Heart left ventricle (tissue), 16 donors: ENCODE measurements around the gene CACNA1E. TPM values are rescaled to one million over a fixed set of nuclear protein-coding genes. Genes with fewer than 3 reads are reported as not detected.

Experiments used
- ATAC-seq, 4 donors: fragments of 200-7000 bp; cut with Tn5 transposase; one replicate each; pipeline ENCODE4 v1.9.1; 2020 to 2022; ENCODE audit warnings: moderate library complexity in 4 of 4, mild to moderate bottlenecking in 3 of 4, moderate number of reproducible peaks in 1 of 4
- DNase-seq, 5 donors: peaks; one replicate each; pipeline ENCODE4 v3.0.0-alpha.2; 2020
- H3K27ac ChIP-seq, 12 donors: fragments of 200-600 bp; sonication (generic) in 4 of 12; one replicate each; pipeline versions ENCODE4 v1.5.0 to v1.8.0; 2016 to 2022; ENCODE audit warnings: mild to moderate bottlenecking in 2 of 12
- H3K27me3 ChIP-seq, 9 donors: fragments of 200-600 bp; sonication (generic) in 2 of 9; one replicate each; pipeline versions ENCODE4 v1.5.1 to v1.8.0; 2016 to 2022; ENCODE audit warnings: mild to moderate bottlenecking in 3 of 9
- H3K36me3 ChIP-seq, 9 donors: fragments of 200-600 bp; sonication (generic) in 2 of 9; one replicate each; pipeline versions ENCODE4 v1.5.0 to v1.8.0; 2018 to 2022; ENCODE audit warnings: mild to moderate bottlenecking in 2 of 9
- H3K4me1 ChIP-seq, 12 donors: fragments of 200-600 bp; sonication (generic) in 4 of 12; one replicate each; pipeline versions ENCODE4 v1.5.0 to v1.8.0; 2016 to 2022; ENCODE audit warnings: mild to moderate bottlenecking in 3 of 12
- H3K4me3 ChIP-seq, 12 donors: fragments of 200-600 bp; sonication (generic) in 4 of 12; one replicate each; pipeline versions ENCODE4 v1.5.0 to v1.8.0; 2017 to 2022; ENCODE audit warnings: mild to moderate bottlenecking in 9 of 12, moderate library complexity in 4 of 12
- H3K9me3 ChIP-seq, 12 donors: fragments of 200-600 bp; sonication (generic) in 4 of 12; one replicate each; pipeline versions ENCODE4 v1.5.0 to v1.8.0; 2016 to 2022; ENCODE audit warnings: mild to moderate bottlenecking in 1 of 12
- POLR2A ChIP-seq, 2 donors: fragments of 450-650 bp; IDR thresholded peaks; one replicate each; pipeline ENCODE4 v1.6.1; 2017; ENCODE audit warnings: antibody characterized with exemption in 2 of 2, mild to moderate bottlenecking in 2 of 2, moderate library complexity in 2 of 2
- WGBS, 4 donors: extraction: QIAGEN DNeasy Blood & Tissue Kit in 2 of 4; methylation state at CpG; one replicate each; pipeline versions ENCODE4 v1.1.5 to v1.1.7; 2013 to 2018; 5-methylcytosine and 5-hydroxymethylcytosine counted together
- intact Hi-C, 10 donors: fragments of 100-400 bp; cut with DNase I; formaldehyde crosslinking; loops; one replicate each; pipeline versions ENCODE4 v1.11.1 to v1.14.2; 2022
- polyA plus RNA-seq, 2 donors: library from polyadenylated mRNA; stranded (reverse); fragments of 200-250 nt; gene quantifications; one replicate each; pipeline ENCODE4 v1.2.3, GENCODE V29; 2013
- total RNA-seq, 9 donors: library from RNA; depleted of rRNA in 2 of 9; stranded (reverse); fragments of >200 nt in 2 of 9; fragmentation: NEBNext Ultra II Directional in 3 of 9; extraction: Animal tissue kit (Norgen Biotek cat#: 25700) in 3 of 9; gene quantifications; one replicate each; pipeline versions ENCODE4 v1.1.0 to v1.2.4, GENCODE V29; 2016 to 2023
- TF ChIP-seq, protein P1 (sequence below), 12 donors: fragments of 200-600 bp; sonication (generic) in 4 of 12; IDR thresholded peaks; one replicate each; pipeline versions ENCODE4 v1.5.0 to v1.8.0; 2018 to 2022; ENCODE audit warnings: antibody characterized with exemption in 12 of 12, mild to moderate bottlenecking in 5 of 12
- donor health status: ischemic (EF 13 %, LVEDD 7.1; RV severe dilation, severe dysfunction).
- donor health status: healthy with polysubstance abuse.
- donor health status: DM: no; HTN: yes; CAD: no.
- donor health status: DM: no; HTN: no; CAD: no.
- donor health status: ischemic (EF 25% LVEDD 6.9; RV normal size, moderate dysfunction).
- donor health status: ischemic (EF 25% LVEDD 5.7; RV mildly dilated, moderate dysfunction).
- donor health status: healthy.
- donor health status: DM: yes; HTN: yes; CAD: no.
- donor health status: ischemic (EF 35%, LVEDD 5.7; RV mildly dilated, moderate dysfunction).
- donor health status: nonischemic (EF 11% LVEDD 7.7; RV severe dilation, severe dysfunction).
- donor health status: DM: yes; HTN: yes; CAD: no.
- donor health status: PGD.
- donor health status: ischemic (EF 29% LVEDD 5.4; RV normal size, mild dysfunction).
- donor health status: nonischemic (EF 23%, LVEDD 6.1; RV moderate dilation, normal function).

Gene CACNA1E
- total and polyA plus RNA-seq, 11 donors, result 0.02 to 1.9 (median 0.10) TPM

DNA sequence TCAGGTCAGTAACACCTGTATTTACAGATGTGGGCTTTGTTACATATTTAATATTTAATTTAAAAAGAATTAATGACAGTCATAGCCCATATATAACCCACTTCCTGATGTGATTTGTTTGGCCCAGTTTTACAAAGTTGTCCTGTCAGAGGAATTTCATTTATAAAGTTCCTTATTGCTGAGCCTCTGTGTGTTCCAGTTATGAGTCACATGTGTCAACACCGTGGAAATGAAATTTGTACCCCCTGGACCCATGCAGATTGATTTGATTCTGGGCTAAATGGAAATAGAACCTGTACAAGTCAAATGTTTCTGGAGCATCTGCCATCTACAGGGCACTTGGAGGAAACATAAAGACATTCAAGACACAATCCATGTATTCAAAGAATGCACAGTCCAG, 149.2 kb downstream of the CACNA1E start:
- no peak for TF ChIP-seq POLR2A (IDR thresholded peaks at IDR 0.05)
- TF ChIP-seq, protein P1, sequence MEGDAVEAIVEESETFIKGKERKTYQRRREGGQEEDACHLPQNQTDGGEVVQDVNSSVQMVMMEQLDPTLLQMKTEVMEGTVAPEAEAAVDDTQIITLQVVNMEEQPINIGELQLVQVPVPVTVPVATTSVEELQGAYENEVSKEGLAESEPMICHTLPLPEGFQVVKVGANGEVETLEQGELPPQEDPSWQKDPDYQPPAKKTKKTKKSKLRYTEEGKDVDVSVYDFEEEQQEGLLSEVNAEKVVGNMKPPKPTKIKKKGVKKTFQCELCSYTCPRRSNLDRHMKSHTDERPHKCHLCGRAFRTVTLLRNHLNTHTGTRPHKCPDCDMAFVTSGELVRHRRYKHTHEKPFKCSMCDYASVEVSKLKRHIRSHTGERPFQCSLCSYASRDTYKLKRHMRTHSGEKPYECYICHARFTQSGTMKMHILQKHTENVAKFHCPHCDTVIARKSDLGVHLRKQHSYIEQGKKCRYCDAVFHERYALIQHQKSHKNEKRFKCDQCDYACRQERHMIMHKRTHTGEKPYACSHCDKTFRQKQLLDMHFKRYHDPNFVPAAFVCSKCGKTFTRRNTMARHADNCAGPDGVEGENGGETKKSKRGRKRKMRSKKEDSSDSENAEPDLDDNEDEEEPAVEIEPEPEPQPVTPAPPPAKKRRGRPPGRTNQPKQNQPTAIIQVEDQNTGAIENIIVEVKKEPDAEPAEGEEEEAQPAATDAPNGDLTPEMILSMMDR (IDR thresholded peaks at IDR 0.05), result no peak
- ATAC-seq (no peak), DNase-seq (no peak)
- Histone ChIP-seq H3K36me3 (no peaks in the 10 kb centered on the region), H3K9me3 (no peaks in the 10 kb centered on the region), H3K27me3 (peaks cover 0 to 35% (median 0%) of the 10 kb centered on the region in 9 donors), H3K4me3 (no peak overlapping the region), H3K27ac (no peak overlapping the region), H3K4me1 (no peaks in the 10 kb centered on the region)
- WGBS, 4 donors, result 62 to 67% (median 63%) methylated on average over 1 of the region's 1 CpG
- intact Hi-C loops, result no loop called here

DNA sequence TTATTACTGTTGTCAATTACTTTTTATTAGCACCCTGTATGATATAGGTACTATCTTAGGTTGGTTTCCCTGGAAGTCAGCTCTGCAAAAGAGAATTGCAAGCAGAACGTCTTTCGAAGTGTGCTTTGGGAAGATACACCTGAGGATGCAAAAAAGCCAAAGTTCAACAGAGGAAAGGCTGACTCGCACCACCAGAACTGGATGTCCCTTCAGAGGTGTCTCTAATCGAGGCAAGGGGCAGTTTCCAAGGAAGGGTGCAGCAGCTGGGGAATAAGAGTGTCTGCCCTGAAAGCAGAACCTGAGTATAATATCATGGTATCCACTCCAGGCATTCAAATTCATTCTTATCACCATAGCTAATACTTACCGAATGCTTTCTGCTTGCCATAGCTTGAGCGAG, 149.6 kb downstream of the CACNA1E start:
- 81 to 86% (median 84%) methylated on average over 6 of the region's 6 CpGs for WGBS, 4 donors
- Histone ChIP-seq H3K9me3 (no peaks in the 10 kb centered on the region), H3K36me3 (no peaks in the 10 kb centered on the region), H3K4me3 (no peak overlapping the region), H3K27ac (no peak overlapping the region), H3K4me1 (no peaks in the 10 kb centered on the region), H3K27me3 (peaks cover 0 to 34% (median 0%) of the 10 kb centered on the region in 9 donors)
- intact Hi-C loops, result no loop called here
- ATAC-seq, result no peak
- TF ChIP-seq POLR2A (IDR thresholded peaks at IDR 0.05), result no peak
- TF ChIP-seq, protein P1 (IDR thresholded peaks at IDR 0.05), result no peak
- no peak for DNase-seq

DNA sequence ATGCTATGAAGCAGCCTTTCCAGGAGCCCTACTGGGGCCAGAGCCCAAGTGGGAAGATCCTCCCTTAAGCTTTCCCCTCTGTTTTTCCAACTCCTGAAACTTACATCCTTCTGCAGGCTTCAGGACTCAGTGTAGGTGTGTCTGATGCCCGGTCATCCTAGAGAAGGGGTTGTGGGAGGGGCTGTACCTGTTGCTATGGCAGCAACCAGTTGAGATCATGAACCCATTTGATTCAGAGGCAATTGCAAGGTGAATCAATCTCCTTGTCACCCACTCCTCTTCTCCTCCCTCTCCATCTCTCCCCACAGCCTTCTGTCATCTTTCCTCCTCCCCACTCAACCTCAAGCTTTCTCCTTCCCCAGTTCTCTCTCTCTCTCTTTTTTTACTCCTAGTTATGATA, 151.8 kb downstream of the CACNA1E start:
- DNase-seq (no peak), ATAC-seq (no peak)
- no peaks in the 10 kb centered on the region for H3K9me3 ChIP-seq
- H3K27ac ChIP-seq, result no peak overlapping the region
- H3K27me3 ChIP-seq, result peaks cover 0 to 38% (median 0%) of the 10 kb centered on the region in 9 donors
- intact Hi-C loops, result no loop called here
- 20 to 53% (median 48%) methylated on average over 1 of the region's 1 CpG for WGBS, 4 donors
- H3K4me3 ChIP-seq, result no peak overlapping the region
- no peaks in the 10 kb centered on the region for H3K36me3 ChIP-seq
- H3K4me1 ChIP-seq, result no peaks in the 10 kb centered on the region
- TF ChIP-seq, protein P1 (IDR thresholded peaks at IDR 0.05), result no peak
- no peak for TF ChIP-seq POLR2A (IDR thresholded peaks at IDR 0.05)

DNA sequence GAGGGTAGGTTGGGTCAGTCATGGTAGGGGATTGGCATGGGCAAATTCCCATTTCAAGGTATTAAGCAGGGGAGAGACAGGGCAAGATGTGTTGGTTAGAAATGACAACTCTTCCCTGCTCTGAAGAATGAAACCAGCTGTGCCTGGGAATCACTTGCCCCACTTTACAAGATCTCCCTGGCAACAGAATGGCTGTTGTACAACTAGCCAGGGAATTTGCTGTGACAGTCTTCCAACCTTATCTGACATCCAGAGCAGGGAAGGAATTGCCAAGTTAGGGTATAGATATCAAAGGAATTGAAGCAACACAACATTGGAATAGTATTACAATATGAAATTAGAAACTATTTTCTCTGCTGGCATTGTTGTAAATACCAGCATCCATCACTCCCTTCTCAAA, 154.7 kb downstream of the CACNA1E start:
- H3K4me3 ChIP-seq, result no peak overlapping the region
- no peak for DNase-seq
- no peak overlapping the region for H3K27ac ChIP-seq
- peaks cover 0 to 29% (median 0%) of the 10 kb centered on the region in 9 donors for H3K27me3 ChIP-seq
- H3K36me3 ChIP-seq, result no peaks in the 10 kb centered on the region
- no peak for ATAC-seq
- intact Hi-C loops, result no loop called here
- TF ChIP-seq POLR2A (IDR thresholded peaks at IDR 0.05), result no peak
- H3K4me1 ChIP-seq, result no peaks in the 10 kb centered on the region
- H3K9me3 ChIP-seq, result no peaks in the 10 kb centered on the region

DNA sequence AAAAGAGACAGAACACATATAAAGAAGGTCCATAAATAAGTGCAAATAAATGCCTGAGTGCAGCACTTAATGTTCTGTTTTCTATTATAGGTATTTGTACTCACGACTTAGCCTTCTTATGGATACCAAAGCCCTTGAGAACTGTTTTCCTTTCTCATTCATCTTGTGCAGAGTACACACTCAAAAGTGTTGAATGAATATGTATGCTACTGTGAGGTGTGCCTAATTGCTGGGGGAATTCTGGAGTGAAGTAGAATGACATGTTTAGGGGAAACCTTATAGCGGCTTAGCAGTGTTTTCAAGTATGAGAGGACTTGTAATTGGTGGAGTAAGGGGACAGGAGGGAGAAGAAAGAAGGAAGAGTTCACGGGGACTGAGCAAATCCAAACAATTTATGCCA, 157.6 kb downstream of the CACNA1E start:
- Histone ChIP-seq H3K27ac (no peak overlapping the region), H3K4me1 (no peaks in the 10 kb centered on the region), H3K36me3 (no peaks in the 10 kb centered on the region), H3K4me3 (no peak overlapping the region), H3K27me3 (peaks cover 0 to 30% (median 0%) of the 10 kb centered on the region in 9 donors), H3K9me3 (no peaks in the 10 kb centered on the region)
- DNase-seq, result no peak
- no peak for ATAC-seq
- TF ChIP-seq POLR2A (IDR thresholded peaks at IDR 0.05), result no peak
- TF ChIP-seq, protein P1 (IDR thresholded peaks at IDR 0.05), result no peak
- intact Hi-C loops, result no loop called here
- WGBS, 4 donors, result 78 to 88% (median 81%) methylated on average over 3 of the region's 3 CpGs
